ENCODE measurements around the gene TMEM43.
"Not testable (repeated sequence)": the region's sequence is repeated elsewhere in the genome, so short reads cannot be mapped to it uniquely, and the experiment has no call there.

The TMEM43 gene

GRCh38 chr3:14124615-14125192 lies at the start of gene TMEM43, which contains the start of gene CHCHD4:
Gene TMEM43, plus strand, starts transcription at chr3:14125052. Its CDS starts 142 bp downstream, at chr3:14125194.
Gene CHCHD4, minus strand, starts transcription at chr3:14124870. Its CDS starts 194 bp downstream, at chr3:14124676.
- peak; percentile 100 for DNase-seq

GRCh38 chr3:14075233-14075632 lies 49.6 kb upstream of the TMEM43 start:
- not testable (repeated sequence) for DNase-seq

DNA sequence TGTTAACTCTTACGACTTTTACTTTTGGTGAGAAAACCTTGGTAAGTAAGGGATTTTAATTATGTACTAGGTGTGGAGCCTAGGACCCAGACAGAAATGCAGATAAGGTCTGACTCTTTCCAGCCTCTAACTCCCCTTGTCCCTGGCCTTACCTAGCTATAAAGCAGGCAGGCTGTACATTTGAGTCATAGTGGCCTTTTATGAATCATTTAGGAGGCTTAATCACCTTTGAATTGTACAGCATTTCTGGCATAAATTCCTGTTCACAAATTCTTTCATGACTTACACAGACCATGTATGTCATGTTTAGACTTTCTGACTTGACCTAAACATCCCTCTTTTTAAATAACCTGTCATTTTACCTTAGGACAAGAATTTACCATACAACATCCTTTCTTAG lies 47.5 kb upstream of the TMEM43 start:
- no peak for DNase-seq

- DNase-seq = no peak
Observed at GRCh38 chr3:14082108-14082657, 42.7 kb upstream of the TMEM43 start.

DNA sequence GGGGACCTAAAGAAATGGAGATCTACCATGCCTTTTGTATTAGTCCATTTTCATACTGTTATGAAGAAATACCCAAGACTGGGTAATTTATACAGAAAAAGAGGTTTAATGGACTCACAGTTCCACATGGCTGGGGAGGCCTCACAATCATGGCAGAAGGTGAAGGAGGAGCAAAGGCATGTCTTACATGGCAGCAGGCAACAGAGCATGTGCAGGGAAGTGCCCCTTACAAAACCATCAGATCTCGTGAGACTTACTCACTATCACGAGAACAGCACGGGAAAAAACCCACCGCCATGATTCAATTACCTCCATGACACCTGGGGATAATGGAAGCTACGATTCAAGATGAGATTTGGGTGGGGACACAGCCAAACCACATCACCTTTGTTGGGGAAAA lies 37.4 kb upstream of the TMEM43 start:
- DNase-seq = not testable (repeated sequence)

DNA sequence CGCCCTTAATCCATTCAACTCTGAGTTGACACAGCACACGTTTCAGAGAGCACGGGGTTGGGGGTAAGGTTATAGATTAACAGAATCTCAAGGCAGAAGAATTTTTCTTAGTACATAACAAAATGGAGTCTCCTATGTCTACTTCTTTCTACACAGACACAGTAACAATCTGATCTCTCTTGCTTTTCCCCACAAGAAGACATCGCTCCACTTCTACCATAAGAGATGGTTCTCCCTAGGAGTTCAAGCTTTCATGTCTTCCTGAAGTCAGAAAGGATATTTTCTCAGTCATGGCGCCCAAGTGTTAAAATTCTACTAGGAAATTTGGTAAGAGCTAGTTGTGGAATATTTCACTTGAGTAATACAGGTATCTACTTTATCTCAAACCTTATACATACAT lies 32.9 kb upstream of the TMEM43 start:
- DNase-seq = not testable (repeated sequence)

- no peak for DNase-seq
Observed at GRCh38 chr3:14092464-14092863, 32.4 kb upstream of the TMEM43 start.

- no peak for DNase-seq
Observed at GRCh38 chr3:14093831-14094230, 31.0 kb upstream of the TMEM43 start.

GRCh38 chr3:14096742-14097141 lies 28.1 kb upstream of the TMEM43 start:
- no peak for DNase-seq

- no peak for DNase-seq
Observed at GRCh38 chr3:14097616-14098391, 27.0 kb upstream of the TMEM43 start.

GRCh38 chr3:14109821-14110220 lies 15.0 kb upstream of the TMEM43 start:
- DNase-seq = not testable (repeated sequence)

- no peak for DNase-seq
Observed at GRCh38 chr3:14110699-14111098, 14.2 kb upstream of the TMEM43 start.

DNA sequence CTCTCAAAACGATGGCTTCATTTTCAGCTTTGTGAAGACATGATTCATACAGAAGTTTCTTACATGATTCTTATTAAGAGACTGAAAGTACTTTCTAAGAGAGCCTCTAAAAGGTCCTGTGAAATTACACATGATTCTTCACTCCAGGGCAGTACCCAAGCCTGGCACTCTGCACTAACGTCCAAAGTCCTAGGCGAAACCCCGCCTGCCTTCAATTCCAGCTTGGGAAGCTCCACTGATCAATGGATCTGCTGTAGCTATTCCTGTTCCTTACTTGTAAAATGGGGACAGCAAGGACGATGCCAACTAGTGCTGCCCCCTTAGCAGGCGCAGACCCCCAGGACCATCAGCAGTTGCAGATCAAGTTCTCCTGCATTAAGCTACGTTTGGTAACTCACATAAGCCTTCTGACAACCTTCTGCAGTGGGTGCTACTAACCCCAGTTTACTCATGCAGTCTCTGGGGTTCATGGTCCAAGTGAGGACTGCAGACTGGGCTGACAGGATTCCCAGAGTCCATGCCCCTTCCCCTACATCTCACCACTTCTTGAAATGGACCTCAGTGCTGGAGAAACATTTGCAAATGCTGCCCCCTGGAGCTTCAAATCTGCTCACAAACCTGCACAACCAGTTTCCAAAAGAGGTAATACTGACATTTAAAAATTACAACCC lies 10.8 kb upstream of the TMEM43 start:
- peak; percentile 20 for DNase-seq

GRCh38 chr3:14117468-14118399 lies 7.1 kb upstream of the TMEM43 start:
- no peak for DNase-seq

DNA sequence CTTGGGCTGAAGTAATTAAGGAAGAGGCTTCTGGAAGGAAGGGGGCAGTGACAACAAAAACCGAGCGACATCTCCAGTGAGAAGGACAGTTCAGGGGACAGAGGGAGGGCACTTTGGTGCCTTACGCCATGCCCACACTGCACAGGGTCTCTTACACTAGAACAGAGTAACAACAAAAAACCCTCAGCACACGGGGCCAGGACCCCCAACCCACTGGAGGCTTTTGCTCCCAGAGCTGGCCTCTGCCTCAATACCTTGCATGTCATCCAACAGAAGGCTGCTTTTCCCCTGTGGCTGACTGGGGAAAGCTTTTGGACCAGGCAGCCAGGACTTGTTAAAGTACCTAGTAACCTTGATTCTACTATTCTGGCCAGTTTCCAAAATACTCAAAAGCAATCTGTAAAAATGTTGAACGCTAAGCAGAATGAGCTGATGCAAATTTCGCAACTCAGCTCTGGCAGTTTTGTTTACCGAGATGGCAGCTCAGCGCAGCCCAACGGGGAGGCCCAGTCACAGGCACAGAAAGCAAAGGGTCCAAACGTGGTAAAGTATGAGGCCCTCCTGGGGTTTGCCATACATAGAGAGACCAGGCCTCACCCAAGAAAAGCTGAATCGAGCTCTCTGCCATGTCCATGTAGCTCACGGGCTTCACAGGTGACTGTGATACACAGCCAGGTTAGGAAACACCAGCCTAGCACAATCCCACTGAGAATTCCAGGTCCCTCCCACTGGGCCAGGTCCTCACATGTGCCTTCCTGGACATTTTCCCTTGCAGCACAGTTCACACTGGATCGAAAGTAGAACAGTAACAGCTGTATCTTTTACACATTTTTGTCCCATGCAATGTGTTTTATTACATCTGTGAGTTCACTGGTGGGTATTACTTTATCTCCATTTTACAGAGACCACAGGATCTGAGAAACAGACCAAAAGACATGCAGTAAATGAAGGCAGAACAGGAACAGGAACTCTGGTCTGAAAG lies 6.2 kb upstream of the TMEM43 start:
- no peak for DNase-seq

- no peak for DNase-seq
Observed at GRCh38 chr3:14119651-14120050, 5.2 kb upstream of the TMEM43 start.

- no peak for DNase-seq
Observed at GRCh38 chr3:14120111-14120920, 4.5 kb upstream of the TMEM43 start.

DNA sequence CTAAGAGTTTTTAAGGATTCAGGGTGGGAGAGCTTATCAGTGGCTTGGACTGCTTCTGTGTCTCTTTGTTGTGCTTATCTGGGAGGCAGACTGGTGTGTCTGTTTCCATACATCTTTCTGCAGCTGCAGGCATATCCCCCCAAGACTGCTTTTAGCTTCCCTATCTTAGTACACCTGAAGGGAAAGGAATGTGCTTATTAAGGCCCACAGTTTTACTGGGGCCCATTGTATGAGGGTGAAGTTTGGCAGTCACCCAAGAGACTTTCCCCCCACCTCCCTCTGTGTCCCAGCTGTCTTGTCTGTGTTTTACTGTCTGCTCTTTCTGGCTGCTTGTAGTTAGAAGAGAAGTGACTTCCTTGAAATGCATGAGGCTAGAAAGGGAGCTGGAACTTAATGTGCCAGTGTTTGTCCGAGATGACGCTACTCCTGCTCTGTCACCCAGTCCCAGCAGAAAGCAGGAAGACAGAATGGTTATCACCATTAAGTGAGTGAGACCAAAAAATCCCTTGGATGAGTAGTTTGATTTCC lies 3.9 kb upstream of the TMEM43 start:
- not testable (repeated sequence) for DNase-seq

DNA sequence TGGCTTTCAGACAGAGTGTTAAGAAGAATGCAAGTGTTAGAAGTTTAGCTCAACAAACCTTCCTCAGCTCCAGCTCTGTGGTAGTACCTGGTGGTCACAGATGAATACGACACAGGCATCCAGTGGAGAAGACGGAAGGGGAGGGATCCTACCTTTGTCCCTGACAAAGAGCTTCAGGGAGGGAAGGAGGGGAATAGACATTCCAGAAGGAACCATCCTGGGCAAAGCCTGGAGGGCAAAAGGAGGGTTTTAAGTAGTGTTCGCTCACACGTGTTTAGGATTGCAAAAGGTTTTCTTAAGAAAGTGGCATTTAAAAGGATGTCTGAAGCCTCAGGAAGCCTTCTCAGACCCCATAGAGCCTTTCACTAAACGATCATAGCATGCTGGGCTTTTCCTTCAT lies 3.0 kb upstream of the TMEM43 start:
- no peak for DNase-seq

GRCh38 chr3:14122301-14122700 lies 2.6 kb upstream of the TMEM43 start:
- no peak for DNase-seq

All from eye (tissue), 1 donor.